Gastrocnemius medialis (tissue), 4 donors: ENCODE results near the gene RNU2-1.

Experiments used
- CTCF ChIP-seq, 5 experiments: fragments of 450-650 bp in 3 of 5; fragments of 200-600 bp in 2 of 5; sonication (generic) in 2 of 5; IDR thresholded peaks in 4 of 5; conservative IDR thresholded peaks in 1 of 5; 1 replicate in 4 of 5; 2 replicates in 1 of 5; pipeline ENCODE4 v1.5.1; 2016 to 2019; ENCODE audit warnings: antibody characterized with exemption in 5 of 5, mild to moderate bottlenecking in 3 of 5, moderate library complexity in 3 of 5
- POLR2A ChIP-seq, 2 donors: fragments of 450-650 bp; IDR thresholded peaks; one replicate each; pipeline ENCODE4 v1.6.1; 2017; ENCODE audit warnings: antibody characterized with exemption in 2 of 2, mild to moderate bottlenecking in 2 of 2, moderate library complexity in 2 of 2

GRCh38 chr17:43216369-43216761 is 17.4 kb downstream of the RNU2-1 start:
- TF ChIP-seq POLR2A (IDR thresholded peaks at IDR 0.05) = no peak
- no peak for TF ChIP-seq CTCF (IDR thresholded peaks at IDR 0.05 in 4 of 5, conservative IDR thresholded peaks at IDR 0.05 in 1 of 5)
